Heart left ventricle (tissue), 13 donors: ENCODE data around the gene NRF1.

ENCODE experiments used
- POLR2A ChIP-seq, 2 donors: fragments of 450-650 bp; IDR thresholded peaks; one replicate each; pipeline ENCODE4 v1.6.1; 2017; ENCODE audit warnings: antibody characterized with exemption in 2 of 2, mild to moderate bottlenecking in 2 of 2, moderate library complexity in 2 of 2
- TF ChIP-seq, protein P1 (sequence below), 12 donors: fragments of 200-600 bp; sonication (generic) in 4 of 12; IDR thresholded peaks; one replicate each; pipeline versions ENCODE4 v1.5.0 to v1.8.0; 2018 to 2022; ENCODE audit warnings: antibody characterized with exemption in 12 of 12, mild to moderate bottlenecking in 5 of 12
- donor health status: ischemic (EF 13 %, LVEDD 7.1; RV severe dilation, severe dysfunction).
- donor health status: DM: no; HTN: yes; CAD: no.
- donor health status: DM: no; HTN: no; CAD: no.
- donor health status: ischemic (EF 25% LVEDD 6.9; RV normal size, moderate dysfunction).
- donor health status: ischemic (EF 25% LVEDD 5.7; RV mildly dilated, moderate dysfunction).
- donor health status: ischemic (EF 35%, LVEDD 5.7; RV mildly dilated, moderate dysfunction).
- donor health status: nonischemic (EF 11% LVEDD 7.7; RV severe dilation, severe dysfunction).
- donor health status: DM: yes; HTN: yes; CAD: no.
- donor health status: PGD.
- donor health status: ischemic (EF 29% LVEDD 5.4; RV normal size, mild dysfunction).
- donor health status: nonischemic (EF 23%, LVEDD 6.1; RV moderate dilation, normal function).

DNA sequence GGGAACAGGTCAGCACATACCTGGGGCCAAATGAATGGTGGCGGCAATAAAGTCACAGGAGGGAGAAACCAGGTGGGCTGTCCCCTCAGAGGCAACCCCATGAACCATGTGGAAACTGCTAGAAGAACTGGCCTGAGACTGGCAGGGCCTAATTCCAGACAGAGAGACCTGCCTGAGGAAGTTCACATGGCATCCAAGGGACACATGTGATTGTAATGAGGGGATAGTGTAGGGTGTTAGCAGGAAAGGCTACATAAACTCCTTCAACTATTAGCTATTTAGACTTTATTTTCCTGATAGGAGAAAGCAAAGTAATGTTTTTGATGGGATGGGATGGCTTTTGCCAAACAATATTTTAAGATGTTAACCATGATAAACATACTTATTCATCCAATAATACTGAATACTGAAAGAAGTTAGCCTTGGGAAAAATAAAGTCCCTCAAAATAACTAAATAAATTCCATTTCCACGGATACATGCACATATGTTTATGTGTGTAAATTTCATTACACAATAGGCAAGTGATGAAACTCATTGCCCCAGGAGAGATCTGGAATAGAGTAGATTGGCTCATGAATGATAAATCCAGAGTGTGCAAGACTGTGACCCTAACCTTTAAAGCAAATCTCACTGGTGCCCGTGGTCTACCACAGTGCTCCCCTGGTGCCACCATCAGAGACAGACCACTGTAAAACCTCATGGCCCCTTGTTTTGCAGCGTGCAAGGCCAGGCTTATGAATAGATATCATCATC lies 137.0 kb downstream of the NRF1 start:
- TF ChIP-seq, protein P1, sequence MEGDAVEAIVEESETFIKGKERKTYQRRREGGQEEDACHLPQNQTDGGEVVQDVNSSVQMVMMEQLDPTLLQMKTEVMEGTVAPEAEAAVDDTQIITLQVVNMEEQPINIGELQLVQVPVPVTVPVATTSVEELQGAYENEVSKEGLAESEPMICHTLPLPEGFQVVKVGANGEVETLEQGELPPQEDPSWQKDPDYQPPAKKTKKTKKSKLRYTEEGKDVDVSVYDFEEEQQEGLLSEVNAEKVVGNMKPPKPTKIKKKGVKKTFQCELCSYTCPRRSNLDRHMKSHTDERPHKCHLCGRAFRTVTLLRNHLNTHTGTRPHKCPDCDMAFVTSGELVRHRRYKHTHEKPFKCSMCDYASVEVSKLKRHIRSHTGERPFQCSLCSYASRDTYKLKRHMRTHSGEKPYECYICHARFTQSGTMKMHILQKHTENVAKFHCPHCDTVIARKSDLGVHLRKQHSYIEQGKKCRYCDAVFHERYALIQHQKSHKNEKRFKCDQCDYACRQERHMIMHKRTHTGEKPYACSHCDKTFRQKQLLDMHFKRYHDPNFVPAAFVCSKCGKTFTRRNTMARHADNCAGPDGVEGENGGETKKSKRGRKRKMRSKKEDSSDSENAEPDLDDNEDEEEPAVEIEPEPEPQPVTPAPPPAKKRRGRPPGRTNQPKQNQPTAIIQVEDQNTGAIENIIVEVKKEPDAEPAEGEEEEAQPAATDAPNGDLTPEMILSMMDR (IDR thresholded peaks at IDR 0.05), result no peak
- TF ChIP-seq POLR2A (IDR thresholded peaks at IDR 0.05), result no peak
